ENCODE results near the gene ARCN1. TPM values are rescaled to one million over a fixed set of nuclear protein-coding genes. Genes with fewer than 3 reads are reported as not detected.

The ARCN1 gene
- total and polyA plus RNA-seq, 2 of the 4 experiments (the other 2 are of a cell fraction) = 148 to 212 TPM

DNA sequence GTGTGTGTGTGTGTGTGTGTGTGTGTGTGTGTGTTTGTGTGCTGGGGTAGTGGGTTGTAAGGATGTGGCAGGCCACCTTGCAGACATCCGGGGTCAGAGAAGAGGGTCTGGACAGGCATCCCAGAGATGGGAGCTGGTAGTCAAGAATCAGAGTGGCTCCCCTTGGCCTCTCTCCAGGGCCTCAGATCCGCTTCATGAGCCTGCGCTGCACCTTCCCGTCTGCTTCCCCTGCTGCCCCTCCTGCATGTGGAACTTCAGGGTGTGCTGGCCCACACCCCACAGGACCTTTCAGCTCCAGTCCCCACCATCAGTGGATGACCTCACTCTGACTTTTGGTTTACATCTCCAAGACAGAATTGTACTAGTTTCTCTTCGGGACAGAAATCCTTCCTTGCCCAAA is 76.1 kb downstream of the ARCN1 start:
- ATAC-seq (ENCODE audit: low read depth) (no peak), DNase-seq (no peak)
- WGBS, 2 experiments (ENCODE audit: extremely low coverage in 2 of 2, insufficient read length in 1 of 2) = no CpG with 5 or more reads among the region's 5 CpGs
- no peak overlapping the region for H3K4ac ChIP-seq (ENCODE audit: low read depth, low read length)
- H2BK120ac ChIP-seq (ENCODE audit: low read depth, low read length) = no peak overlapping the region
- H3K27ac ChIP-seq (ENCODE audit: insufficient read depth, low read length) = no peak overlapping the region
- CTCF ChIA-PET = no interaction called here
- H3K4me1 ChIP-seq (ENCODE audit: control insufficient read depth, insufficient read depth, low read length) = 0 out of 2 replicates have a peak, but pooled peaks cover 1% of the 10 kb centered on the region
- POLR2A ChIA-PET (ENCODE audit: unreplicated experiment) = no interaction called here
- H3K27me3 ChIP-seq (ENCODE audit: control insufficient read depth, insufficient read depth, low read length) = no peaks in the 10 kb centered on the region
- no peak overlapping the region for H3K14ac ChIP-seq (replicated peaks; ENCODE audit: low read depth, low read length)
- H3K79me1 ChIP-seq (ENCODE audit: low read depth in 1 of 2, low read length in 2 of 2) = peaks cover 32 to 68% of the 10 kb centered on the region in 2 experiments
- H3K4me2 ChIP-seq (ENCODE audit: low read depth, low read length) = no peak overlapping the region
- H2BK20ac ChIP-seq (ENCODE audit: low read depth, low read length) = no peak overlapping the region
- no TSS peak for BruUV-seq (replicated peaks)
- H2AK5ac ChIP-seq (ENCODE audit: low read depth, low read length) = no peak overlapping the region
- no peaks in the 10 kb centered on the region for H3K9me1 ChIP-seq (ENCODE audit: insufficient read depth, low read length)
- no peak overlapping the region for H2BK15ac ChIP-seq (ENCODE audit: low read depth, low read length)
- no peak overlapping the region for H4K5ac ChIP-seq (ENCODE audit: low read depth, low read length)
- H3K36me3 ChIP-seq (ENCODE audit: control insufficient read depth, insufficient read depth, low read length) = peaks cover 84% of the 10 kb centered on the region
- H3K9ac ChIP-seq (ENCODE audit: low read depth, low read length) = no peak overlapping the region
- dilution Hi-C loops (cut with HindIII; ENCODE audit: low sequenced_read_pairs, unreplicated experiment) (no loop called here), in situ Hi-C loops (cut with MboI; ENCODE audit: low sequenced_read_pairs) (no loop called here), intact Hi-C loops (cut with micrococcal nuclease) (no loop called here)
- no peak overlapping the region for H3K18ac ChIP-seq (ENCODE audit: low read depth, low read length)
- H3K9me3 ChIP-seq (ENCODE audit: control insufficient read depth, insufficient read depth, low read length) = no peaks in the 10 kb centered on the region
- no peak overlapping the region for H4K8ac ChIP-seq (ENCODE audit: low read depth in 2 of 2, low read length in 2 of 2)
- H2AFZ ChIP-seq (replicated peaks; ENCODE audit: low read length, poor library complexity) = no peak overlapping the region
- peaks cover 20% of the 10 kb centered on the region for H4K20me1 ChIP-seq (ENCODE audit: insufficient read depth, low read length)
- no peak overlapping the region for H3K56ac ChIP-seq (ENCODE audit: extremely low read depth, insufficient read depth, low read length)
- no peak overlapping the region for H3K4me3 ChIP-seq (ENCODE audit: insufficient read depth, low read depth, low read length)
- H3K23ac ChIP-seq (ENCODE audit: low read depth, low read length) = no peak overlapping the region
- TF ChIP-seq BHLHE40 (IDR thresholded peaks at IDR 0.05; ENCODE audit: low read depth, low read length) = no peak
- no peak for TF ChIP-seq MXI1 (IDR thresholded peaks at IDR 0.05; ENCODE audit: borderline replicate concordance, low read depth, low read length)
- no peak for TF ChIP-seq FOS (IDR thresholded peaks at IDR 0.05; ENCODE audit: low read depth, low read length)
- TF ChIP-seq SMC3 (IDR thresholded peaks at IDR 0.05; ENCODE audit: low read depth, low read length) = no peak
- no peak for TF ChIP-seq ELK1 (IDR thresholded peaks at IDR 0.05; ENCODE audit: borderline replicate concordance, low read depth, low read length)
- TF ChIP-seq RFX5 (IDR thresholded peaks at IDR 0.05; ENCODE audit: low read depth, low read length) = no peak
- no peak for TF ChIP-seq NFE2L2 (IDR thresholded peaks at IDR 0.05; ENCODE audit: low read depth, low read length)
- TF ChIP-seq CHD1 (IDR thresholded peaks at IDR 0.05; ENCODE audit: low read depth, low read length) = no peak
- no peak for TF ChIP-seq USF2 (IDR thresholded peaks at IDR 0.05; ENCODE audit: low read depth, low read length)
- no peak for TF ChIP-seq CTCF (conservative IDR thresholded peaks at IDR 0.05; ENCODE audit: low read depth, low read length)
- no peak for TF ChIP-seq RCOR1 (IDR thresholded peaks at IDR 0.05; ENCODE audit: insufficient replicate concordance, low read length)
- TF ChIP-seq RAD21 (IDR thresholded peaks at IDR 0.05; ENCODE audit: low read length) = no peak
- no peak for TF ChIP-seq POLR2A (IDR thresholded peaks at IDR 0.05; ENCODE audit: low read depth, low read length)
- no peak for TF ChIP-seq CEBPB (IDR thresholded peaks at IDR 0.05; ENCODE audit: low read depth, low read length)
- no peak for TF ChIP-seq MAFK (IDR thresholded peaks at IDR 0.05; ENCODE audit: low read depth, low read length)
- no peak for TF ChIP-seq MAZ (IDR thresholded peaks at IDR 0.05; ENCODE audit: borderline replicate concordance, low read depth, low read length)
- no peak overlapping the region for H2AK9ac ChIP-seq (replicated peaks; ENCODE audit: low read depth, low read length, poor library complexity)
- H4K91ac ChIP-seq (ENCODE audit: insufficient read depth, low read depth, low read length) = no peak overlapping the region
- no peak overlapping the region for H2BK5ac ChIP-seq (ENCODE audit: low read depth, low read length, poor library complexity, severe bottlenecking)

Measured in IMR-90 (cell line).